Ascending aorta (tissue), 2 donors: ENCODE data around the gene MIEF2. TPM values are rescaled to one million over a fixed set of nuclear protein-coding genes. Genes with fewer than 3 reads are reported as not detected.

Source experiments
- DNase-seq, 2 donors: peaks; one replicate each; pipeline ENCODE4 v3.0.0-alpha.2; 2019; ENCODE audit warnings: low spot score in 2 of 2
- H3K27ac ChIP-seq, 2 donors: fragments of 200-600 bp; sonication (generic); one replicate each; pipeline ENCODE4 v1.5.1; 2016 to 2017; ENCODE audit warnings: mild to moderate bottlenecking in 1 of 2
- H3K27me3 ChIP-seq: fragments of 200-600 bp; sonication (generic); one replicate; pipeline ENCODE4 v1.5.1; 2017
- H3K36me3 ChIP-seq, 2 donors: fragments of 200-600 bp; sonication (generic); one replicate each; pipeline ENCODE4 v1.5.1; 2016
- H3K4me1 ChIP-seq, 2 donors: fragments of 200-600 bp; sonication (generic); one replicate each; pipeline ENCODE4 v1.5.1; 2016 to 2017; ENCODE audit warnings: mild to moderate bottlenecking in 1 of 2
- H3K4me3 ChIP-seq, 2 donors: fragments of 200-600 bp; sonication (generic); one replicate each; pipeline ENCODE4 v1.5.1; 2016 to 2017; ENCODE audit warnings: mild to moderate bottlenecking in 1 of 2
- H3K9me3 ChIP-seq, 2 donors: fragments of 200-600 bp; sonication (generic); one replicate each; pipeline ENCODE4 v1.5.1; 2016
- intact Hi-C: fragments of 100-400 bp; cut with DNase I; formaldehyde crosslinking; loops from one replicate; pipeline ENCODE4 v1.15.1; 2023
- total RNA-seq: library from RNA; depleted of rRNA; stranded (reverse); fragments of >200 nt; gene quantifications from one replicate; pipeline ENCODE4 v1.1.0, GENCODE V29; 2016
- TF ChIP-seq, protein P1 (sequence below), 3 experiments: fragments of 200-600 bp in 2 of 3; fragments of 450-650 bp in 1 of 3; sonication (generic) in 2 of 3; IDR thresholded peaks; one replicate each; pipeline ENCODE4 v1.5.1; 2016 to 2019; ENCODE audit warnings: antibody characterized with exemption in 3 of 3, mild to moderate bottlenecking in 1 of 3, moderate library complexity in 1 of 3

MIEF2 gene
- total RNA-seq, 1 donor from 2014 or later, result 18.5 TPM

DNA sequence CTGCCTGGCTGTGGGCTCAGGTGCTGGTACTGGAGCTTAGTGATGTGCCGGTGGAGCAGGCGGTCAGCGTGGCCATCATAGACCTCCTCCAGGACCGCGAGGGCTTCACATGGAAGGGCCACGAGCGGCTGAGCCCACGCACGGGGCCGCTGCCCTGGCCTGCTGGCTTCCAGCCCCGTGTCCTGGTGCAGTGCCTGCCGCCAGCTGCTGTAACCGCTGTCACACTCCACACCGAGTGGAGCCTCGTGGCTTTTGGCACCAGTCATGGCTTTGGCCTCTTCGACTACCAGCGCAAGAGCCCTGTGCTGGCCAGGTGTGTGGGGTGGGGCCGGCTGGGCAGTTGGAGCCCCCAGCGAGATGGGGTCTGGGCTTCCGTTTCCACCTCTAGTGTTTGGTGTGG is 23.0 kb upstream of the MIEF2 start:
- Histone ChIP-seq H3K4me3 (no peak overlapping the region), H3K27me3 (no peaks in the 10 kb centered on the region), H3K36me3 (peaks cover 13 to 59% of the 10 kb centered on the region in 2 donors), H3K4me1 (no peaks in the 10 kb centered on the region), H3K9me3 (no peaks in the 10 kb centered on the region), H3K27ac (no peak overlapping the region)
- intact Hi-C loops, result no loop called here
- DNase-seq, result no peak
- TF ChIP-seq, protein P1, sequence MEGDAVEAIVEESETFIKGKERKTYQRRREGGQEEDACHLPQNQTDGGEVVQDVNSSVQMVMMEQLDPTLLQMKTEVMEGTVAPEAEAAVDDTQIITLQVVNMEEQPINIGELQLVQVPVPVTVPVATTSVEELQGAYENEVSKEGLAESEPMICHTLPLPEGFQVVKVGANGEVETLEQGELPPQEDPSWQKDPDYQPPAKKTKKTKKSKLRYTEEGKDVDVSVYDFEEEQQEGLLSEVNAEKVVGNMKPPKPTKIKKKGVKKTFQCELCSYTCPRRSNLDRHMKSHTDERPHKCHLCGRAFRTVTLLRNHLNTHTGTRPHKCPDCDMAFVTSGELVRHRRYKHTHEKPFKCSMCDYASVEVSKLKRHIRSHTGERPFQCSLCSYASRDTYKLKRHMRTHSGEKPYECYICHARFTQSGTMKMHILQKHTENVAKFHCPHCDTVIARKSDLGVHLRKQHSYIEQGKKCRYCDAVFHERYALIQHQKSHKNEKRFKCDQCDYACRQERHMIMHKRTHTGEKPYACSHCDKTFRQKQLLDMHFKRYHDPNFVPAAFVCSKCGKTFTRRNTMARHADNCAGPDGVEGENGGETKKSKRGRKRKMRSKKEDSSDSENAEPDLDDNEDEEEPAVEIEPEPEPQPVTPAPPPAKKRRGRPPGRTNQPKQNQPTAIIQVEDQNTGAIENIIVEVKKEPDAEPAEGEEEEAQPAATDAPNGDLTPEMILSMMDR (IDR thresholded peaks at IDR 0.05), result no peak

GRCh38 chr17:18238299-18238698 is 22.2 kb upstream of the MIEF2 start:
- intact Hi-C loops, result no loop called here
- Histone ChIP-seq H3K27me3 (no peaks in the 10 kb centered on the region), H3K36me3 (peaks cover 15 to 60% of the 10 kb centered on the region in 2 donors), H3K4me3 (no peak overlapping the region), H3K4me1 (no peaks in the 10 kb centered on the region), H3K9me3 (no peaks in the 10 kb centered on the region), H3K27ac (no peak overlapping the region)
- no peak for DNase-seq
- TF ChIP-seq, protein P1 (IDR thresholded peaks at IDR 0.05), result no peak

DNA sequence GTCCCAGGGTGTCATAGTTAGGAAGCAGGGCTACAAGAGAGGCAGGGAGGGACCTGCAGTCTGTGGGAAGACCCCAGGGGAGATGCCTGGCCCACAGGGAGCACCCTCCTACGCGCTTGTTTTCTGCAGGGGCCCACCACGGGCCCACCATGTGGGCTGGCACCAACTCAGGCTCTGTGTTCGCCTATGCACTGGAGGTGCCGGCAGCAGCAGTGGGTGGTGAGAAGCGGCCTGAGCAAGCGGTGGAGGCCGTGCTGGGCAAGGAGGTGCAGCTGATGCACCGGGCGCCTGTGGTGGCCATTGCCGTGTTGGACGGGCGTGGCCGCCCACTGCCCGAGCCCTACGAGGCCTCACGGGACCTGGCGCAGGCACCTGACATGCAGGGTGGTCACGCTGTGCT is 20.0 kb upstream of the MIEF2 start:
- no peak for DNase-seq
- H3K9me3 ChIP-seq, result no peaks in the 10 kb centered on the region
- TF ChIP-seq, protein P1 (IDR thresholded peaks at IDR 0.05), result no peak
- H3K27ac ChIP-seq, result no peak overlapping the region
- H3K4me3 ChIP-seq, result no peak overlapping the region
- H3K36me3 ChIP-seq, result peaks cover 24 to 63% of the 10 kb centered on the region in 2 donors
- no peaks in the 10 kb centered on the region for H3K4me1 ChIP-seq
- H3K27me3 ChIP-seq, result no peaks in the 10 kb centered on the region
- intact Hi-C loops, result no loop called here

- no peak overlapping the region for H3K27ac ChIP-seq
- H3K27me3 ChIP-seq, result no peaks in the 10 kb centered on the region
- peaks cover 33 to 66% of the 10 kb centered on the region in 2 donors for H3K36me3 ChIP-seq
- intact Hi-C loops, result no loop called here
- H3K4me1 ChIP-seq, result no peaks in the 10 kb centered on the region
- H3K9me3 ChIP-seq, result no peaks in the 10 kb centered on the region
- no peak overlapping the region for H3K4me3 ChIP-seq
- DNase-seq, result no peak
- TF ChIP-seq, protein P1 (IDR thresholded peaks at IDR 0.05), result no peak
Observed at GRCh38 chr17:18241229-18241871, 19.1 kb upstream of the MIEF2 start.

- Histone ChIP-seq H3K4me3 (no peak overlapping the region), H3K9me3 (no peaks in the 10 kb centered on the region), H3K27me3 (no peaks in the 10 kb centered on the region), H3K36me3 (peaks cover 64 to 78% of the 10 kb centered on the region in 2 donors), H3K4me1 (peaks cover 0 to 2% of the 10 kb centered on the region in 2 donors), H3K27ac (no peak overlapping the region)
- intact Hi-C loops, result no loop called here
- DNase-seq, result no peak
- TF ChIP-seq, protein P1 (IDR thresholded peaks at IDR 0.05), result no peak
Observed at GRCh38 chr17:18245038-18245776, 15.3 kb upstream of the MIEF2 start.
